ENCODE results near the gene TULP4. TPM values are rescaled to one million over a fixed set of nuclear protein-coding genes. Genes with fewer than 3 reads are reported as not detected.
"Not testable (repeated sequence)": the region's sequence is repeated elsewhere in the genome, so short reads cannot be mapped to it uniquely, and the experiment has no call there.

Gene TULP4
- total RNA-seq, 1 donor from 2014 or later: 119 TPM

- no peak for DNase-seq (ENCODE audit: low spot score)
These were observed 79.0 kb downstream of the TULP4 start for GRCh38 chr6:158391276-158391675.

- DNase-seq (ENCODE audit: low spot score): not testable (repeated sequence)
These were observed 79.7 kb downstream of the TULP4 start for GRCh38 chr6:158391977-158392376.

GRCh38 chr6:158396136-158396535 lies 83.9 kb downstream of the TULP4 start:
- DNase-seq (ENCODE audit: low spot score): no peak

GRCh38 chr6:158397578-158397977 lies 85.3 kb downstream of the TULP4 start:
- DNase-seq (ENCODE audit: low spot score): no peak

- DNase-seq (ENCODE audit: low spot score): no peak
These were observed 86.2 kb downstream of the TULP4 start for GRCh38 chr6:158398252-158399024.

GRCh38 chr6:158399040-158399700 lies 86.9 kb downstream of the TULP4 start:
- DNase-seq (ENCODE audit: low spot score): no peak

GRCh38 chr6:158402184-158402583 lies 89.9 kb downstream of the TULP4 start:
- DNase-seq (ENCODE audit: low spot score): no peak

- not testable (repeated sequence) for DNase-seq (ENCODE audit: low spot score)
These were observed 93.1 kb downstream of the TULP4 start for GRCh38 chr6:158405321-158405831.

- no peak for DNase-seq (ENCODE audit: low spot score)
These were observed 93.7 kb downstream of the TULP4 start for GRCh38 chr6:158405933-158406332.

- DNase-seq (ENCODE audit: low spot score): no peak
These were observed 94.5 kb downstream of the TULP4 start for GRCh38 chr6:158406736-158407135.

- no peak for DNase-seq (ENCODE audit: low spot score)
These were observed 95.7 kb downstream of the TULP4 start for GRCh38 chr6:158408013-158408412.

GRCh38 chr6:158408552-158409130 lies 96.4 kb downstream of the TULP4 start:
- no peak for DNase-seq (ENCODE audit: low spot score)

GRCh38 chr6:158409451-158409850 lies 97.2 kb downstream of the TULP4 start:
- no peak for DNase-seq (ENCODE audit: low spot score)

- no peak for DNase-seq (ENCODE audit: low spot score)
These were observed 98.5 kb downstream of the TULP4 start for GRCh38 chr6:158410784-158411183.

GRCh38 chr6:158411998-158412397 lies 99.7 kb downstream of the TULP4 start:
- DNase-seq (ENCODE audit: low spot score): no peak

GRCh38 chr6:158413028-158413427 lies 100.8 kb downstream of the TULP4 start:
- DNase-seq (ENCODE audit: low spot score): no peak

GRCh38 chr6:158413814-158414565 lies 101.7 kb downstream of the TULP4 start:
- no peak for DNase-seq (ENCODE audit: low spot score)

GRCh38 chr6:158414851-158415262 lies 102.6 kb downstream of the TULP4 start:
- no peak for DNase-seq (ENCODE audit: low spot score)

GRCh38 chr6:158415666-158416065 lies 103.4 kb downstream of the TULP4 start:
- no peak for DNase-seq (ENCODE audit: low spot score)

- DNase-seq (ENCODE audit: low spot score): no peak
These were observed 104.9 kb downstream of the TULP4 start for GRCh38 chr6:158416883-158417759.

- no peak for DNase-seq (ENCODE audit: low spot score)
These were observed 105.5 kb downstream of the TULP4 start for GRCh38 chr6:158417760-158418098.
